Right lobe of liver (tissue), 6 donors: ENCODE measurements around the gene DSE. TPM values are rescaled to one million over a fixed set of nuclear protein-coding genes. Genes with fewer than 3 reads are reported as not detected.

Source experiments
- ATAC-seq, 4 donors: fragments of 200-7000 bp; cut with Tn5 transposase; one replicate each; pipeline ENCODE4 v1.9.1; 2020; ENCODE audit warnings: mild to moderate bottlenecking in 4 of 4, moderate library complexity in 4 of 4
- DNase-seq, 3 donors: peaks; one replicate each; pipeline ENCODE4 v3.0.0-alpha.2; 2020
- H3K27ac ChIP-seq, 3 donors: fragments of 200-600 bp; one replicate each; pipeline ENCODE4 v1.8.0; 2022
- H3K27me3 ChIP-seq, 2 donors: fragments of 200-600 bp; one replicate each; pipeline ENCODE4 v1.8.0; 2022
- H3K36me3 ChIP-seq, 4 donors: fragments of 200-600 bp; sonication (generic) in 1 of 4; one replicate each; pipeline versions ENCODE4 v1.5.1 to v1.8.0; 2017 to 2022; ENCODE audit warnings: control low read depth in 1 of 4
- H3K4me1 ChIP-seq, 4 donors: fragments of 200-600 bp; sonication (generic) in 1 of 4; one replicate each; pipeline versions ENCODE4 v1.5.1 to v1.8.0; 2017 to 2022; ENCODE audit warnings: control low read depth in 1 of 4
- H3K4me3 ChIP-seq, 3 donors: fragments of 200-600 bp; one replicate each; pipeline ENCODE4 v1.8.0; 2022
- H3K9me3 ChIP-seq, 4 donors: fragments of 200-600 bp; sonication (generic) in 1 of 4; one replicate each; pipeline versions ENCODE4 v1.5.1 to v1.8.0; 2017 to 2022; ENCODE audit warnings: control low read depth in 1 of 4
- POLR2A ChIP-seq: fragments of 450-650 bp; IDR thresholded peaks from one replicate; pipeline ENCODE4 v1.6.1; 2017; ENCODE audit warnings: antibody characterized with exemption, mild to moderate bottlenecking
- WGBS: methylation state at CpG from one replicate; pipeline ENCODE4 v1.1.6; 2018; ENCODE audit warnings: low coverage, low lambda C conversion rate; ENCODE audit not compliant: insufficient coverage; ENCODE audit errors: missing lambda C conversion rate; 5-methylcytosine and 5-hydroxymethylcytosine counted together
- intact Hi-C, 2 donors: fragments of 100-400 bp; cut with DNase I; formaldehyde crosslinking; loops; one replicate each; pipeline versions ENCODE4 v1.11.2 to v1.14.1; 2022
- total RNA-seq, 6 experiments: library from RNA; depleted of rRNA in 2 of 6; stranded (reverse); fragments of >200 nt in 2 of 6; fragmentation: NEBNext Ultra II Directional in 3 of 6; extraction: Animal tissue kit (Norgen Biotek cat#: 25700) in 3 of 6; gene quantifications; one replicate each; pipeline versions ENCODE4 v1.1.0 to v1.2.4, GENCODE V29; 2016 to 2023
- TF ChIP-seq, protein P1 (sequence below), 4 donors: fragments of 200-600 bp in 3 of 4; fragments of 450-650 bp in 1 of 4; IDR thresholded peaks; one replicate each; pipeline versions ENCODE4 v1.5.1 to v1.8.0; 2016 to 2022; ENCODE audit warnings: antibody characterized with exemption in 4 of 4, mild to moderate bottlenecking in 2 of 4
- donor health status: DM: no; HTN: yes; CAD: no.
- donor health status: DM: no; HTN: no; CAD: no.
- donor health status: DM: no; HTN: no; CAD: no.
- donor health status: DM: no; HTN: yes; CAD: no.
- donor health status: DM: no; HTN: yes; CAD: no.

DSE gene
- total RNA-seq, 6 experiments from 2014 or later: 8.2 to 17.4 (median 12.2) TPM

- Histone ChIP-seq H3K4me1 (peaks cover 0 to 6% (median 0%) of the 10 kb centered on the region in 4 donors), H3K4me3 (no peak overlapping the region), H3K27me3 (no peaks in the 10 kb centered on the region), H3K27ac (no peak overlapping the region), H3K36me3 (no peaks in the 10 kb centered on the region), H3K9me3 (no peaks in the 10 kb centered on the region)
- ATAC-seq: no peak
- DNase-seq: no peak
- intact Hi-C loops: no loop called here
- TF ChIP-seq, protein P1, sequence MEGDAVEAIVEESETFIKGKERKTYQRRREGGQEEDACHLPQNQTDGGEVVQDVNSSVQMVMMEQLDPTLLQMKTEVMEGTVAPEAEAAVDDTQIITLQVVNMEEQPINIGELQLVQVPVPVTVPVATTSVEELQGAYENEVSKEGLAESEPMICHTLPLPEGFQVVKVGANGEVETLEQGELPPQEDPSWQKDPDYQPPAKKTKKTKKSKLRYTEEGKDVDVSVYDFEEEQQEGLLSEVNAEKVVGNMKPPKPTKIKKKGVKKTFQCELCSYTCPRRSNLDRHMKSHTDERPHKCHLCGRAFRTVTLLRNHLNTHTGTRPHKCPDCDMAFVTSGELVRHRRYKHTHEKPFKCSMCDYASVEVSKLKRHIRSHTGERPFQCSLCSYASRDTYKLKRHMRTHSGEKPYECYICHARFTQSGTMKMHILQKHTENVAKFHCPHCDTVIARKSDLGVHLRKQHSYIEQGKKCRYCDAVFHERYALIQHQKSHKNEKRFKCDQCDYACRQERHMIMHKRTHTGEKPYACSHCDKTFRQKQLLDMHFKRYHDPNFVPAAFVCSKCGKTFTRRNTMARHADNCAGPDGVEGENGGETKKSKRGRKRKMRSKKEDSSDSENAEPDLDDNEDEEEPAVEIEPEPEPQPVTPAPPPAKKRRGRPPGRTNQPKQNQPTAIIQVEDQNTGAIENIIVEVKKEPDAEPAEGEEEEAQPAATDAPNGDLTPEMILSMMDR (IDR thresholded peaks at IDR 0.05): no peak
- no peak for TF ChIP-seq POLR2A
- 75% methylated on average over 1 of the region's 1 CpG for WGBS
Measured at GRCh38 chr6:116373940-116374339, 3.2 kb downstream of the DSE start.

DNA sequence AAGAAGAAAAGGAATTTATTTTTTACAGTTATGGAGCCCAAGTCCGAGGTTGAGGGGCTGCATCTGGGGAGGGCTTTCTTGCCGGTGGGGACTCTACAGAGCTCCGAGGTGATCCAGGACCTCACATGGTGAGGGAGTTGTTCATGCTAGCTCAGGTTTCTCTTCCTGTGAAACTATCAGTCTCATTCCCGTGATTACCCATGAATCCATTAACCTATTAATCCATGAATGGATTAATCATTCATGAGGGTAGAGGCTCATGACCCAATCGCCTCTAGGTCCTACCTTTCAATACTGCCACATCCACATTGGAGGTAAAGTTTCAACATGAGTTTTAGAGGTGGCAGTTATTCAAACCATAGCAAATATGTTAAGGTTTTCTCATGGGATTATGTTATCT lies 3.8 kb downstream of the DSE start:
- H3K36me3 ChIP-seq: no peaks in the 10 kb centered on the region
- no peak for ATAC-seq
- WGBS: 61% methylated on average over 4 of the region's 5 CpGs
- no peaks in the 10 kb centered on the region for H3K9me3 ChIP-seq
- intact Hi-C loops: no loop called here
- no peak for DNase-seq
- TF ChIP-seq, protein P1 (IDR thresholded peaks at IDR 0.05): no peak
- TF ChIP-seq POLR2A: no peak
- no peak overlapping the region for H3K27ac ChIP-seq
- no peaks in the 10 kb centered on the region for H3K27me3 ChIP-seq
- peaks cover 0 to 6% (median 0%) of the 10 kb centered on the region in 4 donors for H3K4me1 ChIP-seq
- no peak overlapping the region for H3K4me3 ChIP-seq

DNA sequence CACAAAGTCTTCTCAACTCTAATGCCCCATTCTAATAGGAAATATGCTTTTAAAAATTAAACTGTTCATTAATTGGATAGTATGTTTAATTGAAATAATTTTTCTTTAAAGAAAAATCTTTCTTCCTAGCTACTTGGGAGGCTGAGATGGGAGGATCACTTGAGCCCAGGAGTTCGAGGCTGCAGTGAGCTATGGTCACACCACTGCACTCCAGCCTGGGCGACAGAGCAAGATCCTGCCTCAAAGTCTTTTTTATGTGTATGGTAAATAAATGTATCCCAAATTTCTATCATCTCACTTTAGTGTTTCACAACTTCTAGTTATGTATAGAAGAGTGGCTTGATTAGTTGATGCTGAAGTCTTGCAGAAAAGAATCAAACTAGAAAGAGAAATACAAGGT lies 4.5 kb downstream of the DSE start:
- no peaks in the 10 kb centered on the region for H3K36me3 ChIP-seq
- H3K9me3 ChIP-seq: no peaks in the 10 kb centered on the region
- intact Hi-C loops: no loop called here
- DNase-seq (no peak), ATAC-seq (no peak)
- H3K27ac ChIP-seq: no peak overlapping the region
- H3K27me3 ChIP-seq: no peaks in the 10 kb centered on the region
- TF ChIP-seq POLR2A: no peak
- TF ChIP-seq, protein P1 (IDR thresholded peaks at IDR 0.05): no peak
- no peak overlapping the region for H3K4me3 ChIP-seq
- 85% methylated on average over 2 of the region's 2 CpGs for WGBS
- H3K4me1 ChIP-seq: peaks cover 0 to 6% (median 0%) of the 10 kb centered on the region in 4 donors

DNA sequence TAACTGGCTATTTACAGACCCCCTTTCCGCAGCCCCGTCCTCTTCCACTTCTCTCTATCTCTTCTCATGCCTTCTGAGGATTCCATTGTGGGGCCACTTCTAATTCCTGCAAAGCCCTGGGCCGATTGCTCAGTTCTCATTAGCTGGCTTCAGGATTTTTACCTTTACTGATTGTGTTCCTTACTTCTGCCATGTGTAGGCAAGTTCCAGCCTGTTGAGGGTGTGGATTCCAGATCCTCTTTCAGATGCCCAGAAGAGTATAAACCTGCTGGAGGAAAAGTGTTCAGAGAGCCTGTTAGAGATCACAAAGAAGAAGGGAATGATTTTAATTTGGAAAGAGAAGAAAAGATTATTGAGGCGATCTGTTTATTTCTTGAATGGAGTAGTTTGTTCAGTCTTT lies 5.4 kb downstream of the DSE start:
- no peaks in the 10 kb centered on the region for H3K27me3 ChIP-seq
- H3K4me3 ChIP-seq: no peak overlapping the region
- intact Hi-C loops: no loop called here
- H3K9me3 ChIP-seq: no peaks in the 10 kb centered on the region
- no peak for DNase-seq
- TF ChIP-seq, protein P1 (IDR thresholded peaks at IDR 0.05): no peak
- TF ChIP-seq POLR2A: no peak
- 87% methylated on average over 4 of the region's 4 CpGs for WGBS
- H3K27ac ChIP-seq: no peak overlapping the region
- H3K36me3 ChIP-seq: no peaks in the 10 kb centered on the region
- peaks cover 0 to 6% (median 0%) of the 10 kb centered on the region in 4 donors for H3K4me1 ChIP-seq
- ATAC-seq: no peak

DNA sequence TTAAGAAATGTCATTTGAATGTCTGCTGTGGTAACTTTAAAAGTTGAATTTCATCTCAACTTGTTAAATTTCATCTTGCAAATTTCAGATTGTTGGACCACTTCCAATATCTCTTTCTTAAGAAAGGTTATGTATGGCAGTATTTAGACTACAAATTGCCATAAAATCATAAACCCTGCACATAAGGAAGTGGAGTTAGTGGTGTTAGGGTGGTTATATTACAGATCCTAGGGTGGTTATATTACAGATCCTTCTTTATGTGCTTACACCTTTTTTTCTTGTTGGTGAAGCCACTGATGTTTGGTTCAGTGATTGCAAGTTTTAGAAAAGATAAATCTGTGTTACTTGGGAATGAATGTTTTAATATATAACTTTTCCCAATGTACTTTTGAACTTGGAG lies 9.0 kb downstream of the DSE start:
- ATAC-seq (no peak), DNase-seq (no peak)
- TF ChIP-seq POLR2A: no peak
- Histone ChIP-seq H3K9me3 (no peaks in the 10 kb centered on the region), H3K4me1 (no peaks in the 10 kb centered on the region), H3K27me3 (no peaks in the 10 kb centered on the region), H3K36me3 (no peaks in the 10 kb centered on the region), H3K27ac (no peak overlapping the region), H3K4me3 (no peak overlapping the region)
- intact Hi-C loops: no loop called here
